GM08714 (cell line): Measurements from ENCODE around the gene GBE1.
"Not testable (repeated sequence)": the region's sequence is repeated elsewhere in the genome, so short reads cannot be mapped to it uniquely, and the experiment has no call there.

Experiments
- H3K4me3 ChIP-seq: fragments of 200-500 bp; sonication (Bioruptor generic); 2 replicates; pipeline ENCODE4 v1.5.1; 2014; ENCODE audit warnings: mild to moderate bottlenecking, low read length, inconsistent platforms
- ZNF274 ChIP-seq: IDR thresholded peaks from 2 replicates; pipeline ENCODE4 v1.6.1; 2012; ENCODE audit warnings: mild to moderate bottlenecking, low read depth, low read length

The GBE1 gene

DNA sequence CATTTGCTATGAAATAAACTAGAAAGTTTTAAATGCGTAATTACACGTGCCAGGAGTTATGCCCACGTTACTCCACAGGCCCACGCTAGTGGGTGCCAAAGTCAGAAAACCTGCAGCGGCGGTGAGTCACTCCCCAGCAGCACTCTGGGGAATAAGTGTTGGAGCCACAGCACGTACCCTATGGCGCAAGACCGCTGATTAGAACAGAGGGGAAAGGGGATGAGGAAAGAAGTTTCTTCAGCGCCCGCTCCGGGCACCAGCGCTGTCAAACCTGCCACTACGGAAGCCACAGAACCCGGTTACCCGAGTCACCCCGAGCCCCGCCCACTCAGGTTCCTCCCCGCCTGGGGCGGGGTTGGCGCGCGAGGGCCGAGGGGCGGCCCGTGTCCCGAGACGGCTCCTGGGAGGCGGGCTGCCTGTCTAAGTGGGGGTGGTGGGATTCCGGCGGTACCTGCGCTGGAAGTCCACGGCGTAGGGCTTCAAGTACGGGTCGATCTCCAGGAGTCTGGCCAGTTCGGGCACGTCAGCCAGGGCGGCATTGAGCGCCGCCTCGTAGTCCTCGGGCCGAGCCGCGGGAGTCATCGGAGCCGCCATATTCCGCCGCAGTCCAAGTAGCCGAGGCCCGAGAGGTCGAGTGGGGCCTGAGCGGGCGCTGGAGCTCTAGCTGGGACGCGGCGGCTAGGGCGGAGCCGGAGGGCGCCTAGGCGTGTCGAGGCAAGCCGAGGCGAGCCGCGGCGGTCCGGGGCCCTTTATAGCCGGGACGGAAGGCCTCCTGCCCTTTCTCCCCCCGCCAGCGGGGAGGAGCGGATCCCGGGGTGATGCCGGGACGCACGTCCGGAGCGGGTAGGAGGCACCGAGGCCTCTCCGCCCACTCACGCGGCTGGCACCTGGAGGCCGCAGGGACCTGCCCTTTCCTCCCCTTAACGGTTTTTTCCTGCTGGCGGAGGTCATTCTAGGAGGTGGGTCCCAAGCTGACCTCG is at the start of gene GBE1:
GBE1 (minus strand) TSS at position 722 of the 980 bp plus-strand sequence; CDS start at position 594, 128 bp downstream.
- no peak for TF ChIP-seq ZNF274
- peak within 1 kb of the TSS; percentile 92 for H3K4me3 ChIP-seq

DNA sequence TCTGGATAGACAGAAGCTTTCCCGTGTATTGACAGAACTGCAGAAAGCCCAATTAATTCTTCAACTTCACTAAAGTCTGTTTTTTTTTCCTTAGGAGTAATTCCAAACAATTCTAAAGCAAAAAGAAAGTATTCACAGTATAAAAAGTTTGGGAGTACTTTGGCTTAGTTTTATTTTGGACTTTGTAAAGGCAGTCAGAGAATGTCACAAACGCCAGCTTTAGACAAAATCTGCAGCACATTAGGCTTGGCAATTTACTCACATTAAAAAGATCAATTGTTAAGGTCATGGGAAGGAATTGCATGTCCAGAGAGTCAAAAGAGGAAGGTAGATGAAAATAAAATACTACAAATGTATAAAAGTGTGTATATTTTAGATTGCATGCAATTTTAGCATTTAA is 47.5 kb upstream of the GBE1 start:
- no peak overlapping the region for H3K4me3 ChIP-seq
- TF ChIP-seq ZNF274: no peak

GRCh38 chr3:81799403-81799802 is 38.0 kb upstream of the GBE1 start:
- H3K4me3 ChIP-seq: no peak overlapping the region
- no peak for TF ChIP-seq ZNF274

GRCh38 chr3:81793410-81793809 is 32.0 kb upstream of the GBE1 start:
- no peak for TF ChIP-seq ZNF274
- no peak overlapping the region for H3K4me3 ChIP-seq

DNA sequence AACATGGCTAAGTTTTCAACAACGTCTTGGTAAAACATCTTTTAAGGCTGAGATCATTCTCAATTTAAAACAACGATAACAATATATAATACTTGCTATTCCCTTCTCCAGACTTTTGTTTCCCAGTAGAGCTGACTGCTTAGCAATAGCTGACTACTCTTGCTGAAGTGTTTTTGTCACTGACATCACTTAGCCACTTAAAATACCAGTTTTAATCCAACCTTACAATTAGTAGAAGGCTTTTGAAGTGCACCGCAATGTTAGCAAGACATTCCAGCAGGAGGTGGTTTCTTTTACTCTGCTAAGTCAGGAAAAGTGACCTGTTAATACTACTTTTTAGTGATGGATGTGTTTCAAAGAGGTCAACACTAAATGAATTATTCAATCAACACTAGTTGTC is 28.7 kb upstream of the GBE1 start:
- no peak for TF ChIP-seq ZNF274
- no peak overlapping the region for H3K4me3 ChIP-seq

- H3K4me3 ChIP-seq: no peak overlapping the region
- TF ChIP-seq ZNF274: no peak
These were observed 28.2 kb upstream of the GBE1 start for GRCh38 chr3:81789691-81790090.

GRCh38 chr3:81788610-81789009 is 27.2 kb upstream of the GBE1 start:
- no peak for TF ChIP-seq ZNF274
- H3K4me3 ChIP-seq: no peak overlapping the region

- H3K4me3 ChIP-seq: no peak overlapping the region
- no peak for TF ChIP-seq ZNF274
These were observed 26.6 kb upstream of the GBE1 start for GRCh38 chr3:81788044-81788443.

GRCh38 chr3:81782585-81782984 is 21.1 kb upstream of the GBE1 start:
- H3K4me3 ChIP-seq: no peak overlapping the region
- no peak for TF ChIP-seq ZNF274

DNA sequence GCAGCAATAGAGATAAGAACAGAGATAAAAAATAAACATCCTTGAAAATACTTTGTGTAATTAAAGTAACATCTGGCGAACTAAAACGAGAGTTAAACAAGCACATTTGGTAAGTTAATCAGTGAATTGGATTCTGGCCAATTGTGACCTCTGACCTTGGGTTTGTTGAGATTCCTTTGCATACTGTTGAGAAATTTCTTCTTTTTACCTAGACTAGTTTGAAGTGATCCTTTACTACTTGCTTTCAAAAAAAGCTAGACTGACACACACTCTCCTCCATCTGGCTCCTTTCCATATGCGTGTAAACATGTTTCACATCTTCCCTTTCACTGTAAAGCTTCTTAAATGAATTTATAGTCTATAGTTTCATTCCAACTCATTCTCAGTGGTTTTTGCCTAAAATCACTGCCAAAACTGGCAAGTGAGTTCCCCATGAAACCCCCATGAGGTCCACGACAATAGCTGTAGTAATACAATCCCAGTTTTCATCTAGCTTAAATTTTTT is 17.3 kb upstream of the GBE1 start:
- no peak for TF ChIP-seq ZNF274
- no peak overlapping the region for H3K4me3 ChIP-seq

- no peak for TF ChIP-seq ZNF274
- H3K4me3 ChIP-seq: no peak overlapping the region
These were observed 15.2 kb upstream of the GBE1 start for GRCh38 chr3:81776643-81777042.

DNA sequence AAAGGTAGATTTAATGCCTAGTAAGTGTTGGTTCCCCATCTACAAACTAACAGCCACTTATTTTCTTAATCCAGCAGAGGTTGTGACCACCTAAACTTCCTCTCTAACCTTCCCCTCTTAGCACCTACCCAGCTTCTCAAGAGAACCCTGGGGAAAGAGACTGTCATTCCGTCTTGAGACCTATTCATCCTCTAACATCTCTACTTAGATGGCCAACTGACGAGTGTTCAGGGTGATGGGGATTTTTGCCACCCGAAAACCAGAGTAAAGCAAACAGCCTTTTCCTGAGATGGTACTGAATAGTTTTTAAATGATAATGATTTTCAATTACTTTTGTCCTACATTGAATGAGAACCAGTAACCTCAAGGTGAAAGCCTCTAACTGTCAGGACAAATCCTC is 9.3 kb upstream of the GBE1 start:
- no peak for TF ChIP-seq ZNF274
- H3K4me3 ChIP-seq: no peak overlapping the region

GRCh38 chr3:81769299-81769698 is 7.9 kb upstream of the GBE1 start:
- no peak for TF ChIP-seq ZNF274

GRCh38 chr3:81767250-81767859 is 5.9 kb upstream of the GBE1 start:
- not testable (repeated sequence) for H3K4me3 ChIP-seq

More at GRCh38 chr3:81769299-81769698, 7.9 kb upstream of the GBE1 start:
- no peak overlapping the region for H3K4me3 ChIP-seq

DNA sequence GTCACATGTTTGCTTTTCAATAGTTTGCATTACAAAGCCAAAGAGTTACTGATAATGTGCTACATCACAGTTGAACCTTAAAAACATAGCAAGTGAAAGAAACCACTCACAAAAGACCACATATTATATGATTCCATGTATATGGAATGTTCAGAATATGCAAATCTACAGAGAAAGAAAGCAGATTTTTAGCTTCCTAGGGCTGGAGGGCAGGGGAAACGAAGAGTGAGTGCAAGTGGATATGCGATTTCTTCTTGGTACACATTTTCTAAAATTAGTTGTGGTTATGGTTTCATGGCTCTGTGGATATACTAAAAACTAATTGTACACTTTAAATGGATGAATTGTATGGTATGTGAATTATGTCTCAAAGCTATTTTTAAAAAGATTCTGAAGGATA is 4.0 kb upstream of the GBE1 start:
- no peak overlapping the region for H3K4me3 ChIP-seq
- TF ChIP-seq ZNF274: no peak
